ENCODE results near the gene NPIPB13.
"Not testable (repeated sequence)": the region's sequence is repeated elsewhere in the genome, so short reads cannot be mapped to it uniquely, and the experiment has no call there.

Gene NPIPB13

DNA sequence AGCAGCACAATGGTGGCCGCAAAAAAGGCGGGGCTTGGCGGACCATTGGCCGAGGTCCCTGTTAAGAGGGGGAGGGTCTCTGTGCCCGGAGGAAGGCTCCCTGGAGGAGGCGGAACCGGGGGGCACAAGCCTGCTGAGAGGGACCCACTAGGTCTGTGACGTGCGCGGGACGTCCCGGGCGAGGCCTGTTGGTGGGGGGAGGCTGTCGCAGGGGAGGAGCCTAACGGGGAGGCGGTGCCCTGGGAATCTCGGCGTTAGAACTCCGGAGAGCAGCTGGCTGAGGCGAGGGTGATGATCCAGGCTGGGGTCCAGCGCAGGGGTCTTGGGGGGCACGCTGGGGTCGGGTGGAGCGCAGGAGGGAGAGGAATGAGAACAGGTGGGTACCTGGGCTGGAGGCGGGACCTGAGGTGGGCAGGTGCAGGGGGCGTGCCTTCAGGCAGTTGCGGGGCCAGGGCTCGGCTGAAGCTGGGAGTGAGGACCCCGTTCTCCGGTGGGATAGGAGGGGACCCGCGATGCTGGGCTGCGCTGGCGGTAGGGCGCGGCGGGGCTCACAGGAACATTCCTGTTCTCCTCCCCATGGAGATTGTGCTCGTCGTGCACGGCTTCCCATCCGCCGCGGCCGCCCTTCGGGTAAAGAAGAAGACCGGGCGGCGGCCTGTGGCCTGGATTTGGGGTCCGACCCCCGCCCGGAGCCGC lies 42.6 kb downstream of the NPIPB13 start:
- H3K79me2 ChIP-seq (ENCODE audit: insufficient read depth, low read length); H3K36me3 ChIP-seq (ENCODE audit: insufficient read depth, low read length); H3K27me3 ChIP-seq (ENCODE audit: insufficient read depth, low read length); H3K9ac ChIP-seq (ENCODE audit: low read length); H2AFZ ChIP-seq (ENCODE audit: low read length); H3K9me2 ChIP-seq (ENCODE audit: low read depth, low read length); H4K20me1 ChIP-seq (ENCODE audit: insufficient read depth, low read length); H3K9me3 ChIP-seq (ENCODE audit: low read length); H3K4me1 ChIP-seq (ENCODE audit: insufficient read depth, low read length, severe bottlenecking); H3F3A ChIP-seq (ENCODE audit: insufficient read depth, low read length); H3K27ac ChIP-seq (ENCODE audit: low read depth, low read length, poor library complexity, severe bottlenecking): not testable (repeated sequence)
- Histone ChIP-seq H3K4me3 (ENCODE audit: low read depth, low read length, poor library complexity, severe bottlenecking) (peak overlapping the region; percentile 53), H3K4me2 (ENCODE audit: low read length) (peak overlapping the region; percentile 63)

DNA sequence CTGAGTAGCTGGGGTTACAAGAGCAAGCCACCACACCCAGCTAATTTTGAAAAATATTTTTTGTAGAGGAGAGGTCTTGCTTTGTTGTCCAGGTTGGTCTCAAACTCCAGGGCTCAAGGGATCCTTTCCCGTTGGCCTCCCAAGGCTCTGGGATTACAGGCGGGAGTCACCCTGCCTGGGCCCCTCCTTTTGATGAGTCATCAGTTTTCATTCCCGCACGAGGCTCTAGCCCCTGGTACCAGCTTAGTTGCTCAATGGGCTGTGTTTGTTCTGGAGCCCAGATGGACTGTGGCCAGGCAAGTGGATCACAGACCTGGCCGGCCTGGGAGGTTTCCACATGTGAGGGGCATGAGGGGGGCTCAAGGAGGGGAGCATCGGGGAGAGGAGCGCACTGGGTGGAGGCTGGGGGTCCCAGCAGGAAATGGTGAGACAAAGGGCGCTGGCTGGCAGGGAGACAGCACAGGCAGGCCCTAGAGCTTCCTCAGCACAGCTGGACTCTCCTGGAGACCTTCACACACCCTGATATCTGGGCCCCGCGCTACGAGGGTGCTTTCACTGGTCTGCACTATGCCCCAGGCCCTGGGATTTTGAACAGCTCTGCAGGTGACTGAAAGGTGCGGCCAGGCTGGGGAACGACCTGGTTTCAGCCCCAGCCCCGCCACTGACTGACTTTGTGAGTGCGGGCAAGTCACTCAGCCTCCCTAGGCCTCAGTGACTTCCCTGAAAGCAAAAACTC lies 48.5 kb downstream of the NPIPB13 start:
- not testable (repeated sequence) for H3K9me2 ChIP-seq (ENCODE audit: low read depth, low read length); H3K9me3 ChIP-seq (ENCODE audit: low read length); H3K4me3 ChIP-seq (ENCODE audit: low read depth, low read length, poor library complexity, severe bottlenecking); H4K20me1 ChIP-seq (ENCODE audit: insufficient read depth, low read length); H2AFZ ChIP-seq (ENCODE audit: low read length); H3F3A ChIP-seq (ENCODE audit: insufficient read depth, low read length); H3K4me1 ChIP-seq (ENCODE audit: insufficient read depth, low read length, severe bottlenecking); H3K9ac ChIP-seq (ENCODE audit: low read length); H3K27me3 ChIP-seq (ENCODE audit: insufficient read depth, low read length); H3K79me2 ChIP-seq (ENCODE audit: insufficient read depth, low read length); H3K27ac ChIP-seq (ENCODE audit: low read depth, low read length, poor library complexity, severe bottlenecking); H3K36me3 ChIP-seq (ENCODE audit: insufficient read depth, low read length); H3K4me2 ChIP-seq (ENCODE audit: low read length)

DNA sequence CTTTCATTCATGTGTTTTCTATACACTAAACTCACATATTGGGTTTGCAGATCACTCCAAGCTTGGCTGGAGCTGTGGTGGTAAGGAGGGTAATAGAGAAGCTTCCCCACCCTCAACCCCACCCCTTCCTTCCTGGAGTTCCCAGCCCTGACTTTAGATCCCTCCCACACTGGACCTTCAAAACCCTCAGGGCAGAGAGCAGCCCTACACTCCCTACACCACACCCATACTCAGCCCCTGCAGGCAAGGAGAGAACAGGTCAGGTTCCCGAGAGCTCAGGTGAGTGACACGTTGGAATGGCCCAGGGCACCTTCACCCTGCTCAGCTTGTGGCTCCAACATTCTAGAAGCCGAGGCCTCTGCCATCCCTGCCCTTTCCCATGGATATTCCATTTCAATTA lies 49.2 kb downstream of the NPIPB13 start, which contains the start of gene SULT1A3:
TSS of gene SULT1A3 (plus strand) at position 207 of the 400 bp plus-strand sequence. CDS start 1,474 bp downstream, outside the sequence.
- H3K9ac ChIP-seq (ENCODE audit: low read length); H3F3A ChIP-seq (ENCODE audit: insufficient read depth, low read length); H3K4me3 ChIP-seq (ENCODE audit: low read depth, low read length, poor library complexity, severe bottlenecking); H3K9me2 ChIP-seq (ENCODE audit: low read depth, low read length); H3K36me3 ChIP-seq (ENCODE audit: insufficient read depth, low read length); H3K4me2 ChIP-seq (ENCODE audit: low read length); H3K4me1 ChIP-seq (ENCODE audit: insufficient read depth, low read length, severe bottlenecking); H3K9me3 ChIP-seq (ENCODE audit: low read length); H4K20me1 ChIP-seq (ENCODE audit: insufficient read depth, low read length); H3K27me3 ChIP-seq (ENCODE audit: insufficient read depth, low read length); H2AFZ ChIP-seq (ENCODE audit: low read length); H3K79me2 ChIP-seq (ENCODE audit: insufficient read depth, low read length); H3K27ac ChIP-seq (ENCODE audit: low read depth, low read length, poor library complexity, severe bottlenecking): not testable (repeated sequence)
